GM12892 (cell line): ENCODE results near the gene DNAJC18.

Experiments
- POLR2A ChIP-seq: IDR thresholded peaks from 2 replicates; pipeline ENCODE4 v1.6.1; 2011; ENCODE audit warnings: low read depth, low read length, control low read depth
- POLR2AphosphoS5 ChIP-seq: IDR thresholded peaks from 2 replicates; pipeline ENCODE4 v1.6.1; 2011; ENCODE audit warnings: low read depth, low read length, control low read depth

- TF ChIP-seq POLR2A (no peak), POLR2AphosphoS5 (no peak)
Observed at GRCh38 chr5:139418793-139419192, 20.5 kb downstream of the DNAJC18 start.
